CD4-positive, alpha-beta T cell treated with Interleukin-17A for 1 hour (primary cell): ENCODE results near the gene MAP2K2.

Experiments
- DNase-seq: peaks from one replicate; pipeline ENCODE4 v3.0.0-alpha.2; 2020

Gene MAP2K2

DNA sequence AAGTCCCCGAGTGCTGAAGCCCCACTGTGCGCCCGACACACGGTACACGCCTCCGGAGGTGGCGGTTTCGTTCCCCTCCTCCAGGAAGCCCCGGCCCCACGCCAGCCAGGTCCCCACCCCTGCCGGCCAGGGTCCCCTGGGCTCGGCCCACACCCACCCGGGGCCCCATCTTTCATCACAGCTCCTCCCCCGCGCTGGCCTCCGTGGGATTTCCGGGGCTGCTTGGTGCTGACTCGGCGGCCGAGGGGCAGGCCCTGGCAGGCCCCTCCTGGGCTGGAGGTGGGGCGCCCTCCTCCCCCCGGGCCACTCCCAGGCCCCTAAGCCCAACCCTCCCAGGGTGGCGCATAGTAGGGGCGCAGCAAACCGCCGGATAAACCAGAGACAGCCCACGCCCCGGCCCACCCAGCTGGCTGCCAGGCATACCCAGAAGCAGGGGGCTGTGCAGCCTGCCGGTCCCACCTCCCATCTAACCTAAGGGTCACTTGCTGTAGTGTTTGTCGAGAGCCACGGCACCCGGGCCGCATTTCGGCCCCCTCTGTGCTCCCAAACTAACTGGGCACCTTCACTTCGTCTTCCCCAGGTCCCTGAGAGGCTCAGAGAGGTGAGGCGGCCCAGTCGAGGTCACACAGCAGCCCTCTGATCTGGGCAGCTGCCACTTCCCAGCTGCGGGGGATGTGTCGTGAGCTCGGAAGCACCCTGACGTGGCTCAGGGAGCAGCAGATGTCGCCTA is 63.9 kb downstream of the MAP2K2 start:
- peak; percentile 91 for DNase-seq

DNA sequence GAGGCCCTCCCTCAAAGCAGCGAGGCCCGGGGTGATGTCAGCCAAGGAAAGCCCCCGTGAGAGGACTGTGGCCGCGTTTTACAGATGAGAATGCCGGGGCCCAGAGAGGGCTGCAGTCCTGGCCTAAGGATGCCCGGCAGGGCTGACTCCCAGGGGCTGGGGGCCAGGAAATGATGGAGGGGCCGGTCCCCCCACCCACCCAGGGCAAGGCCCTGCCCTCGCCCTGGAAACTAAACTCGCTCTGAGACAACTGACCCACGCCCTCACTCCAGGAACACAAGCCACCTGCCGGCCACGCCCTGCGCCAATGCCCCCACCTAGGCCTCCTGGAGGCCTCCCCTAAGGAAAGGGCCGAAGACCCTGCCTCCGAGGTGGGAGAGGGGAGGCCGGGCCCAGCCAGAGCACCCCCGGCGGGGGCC is 64.5 kb downstream of the MAP2K2 start:
- DNase-seq = no peak

DNA sequence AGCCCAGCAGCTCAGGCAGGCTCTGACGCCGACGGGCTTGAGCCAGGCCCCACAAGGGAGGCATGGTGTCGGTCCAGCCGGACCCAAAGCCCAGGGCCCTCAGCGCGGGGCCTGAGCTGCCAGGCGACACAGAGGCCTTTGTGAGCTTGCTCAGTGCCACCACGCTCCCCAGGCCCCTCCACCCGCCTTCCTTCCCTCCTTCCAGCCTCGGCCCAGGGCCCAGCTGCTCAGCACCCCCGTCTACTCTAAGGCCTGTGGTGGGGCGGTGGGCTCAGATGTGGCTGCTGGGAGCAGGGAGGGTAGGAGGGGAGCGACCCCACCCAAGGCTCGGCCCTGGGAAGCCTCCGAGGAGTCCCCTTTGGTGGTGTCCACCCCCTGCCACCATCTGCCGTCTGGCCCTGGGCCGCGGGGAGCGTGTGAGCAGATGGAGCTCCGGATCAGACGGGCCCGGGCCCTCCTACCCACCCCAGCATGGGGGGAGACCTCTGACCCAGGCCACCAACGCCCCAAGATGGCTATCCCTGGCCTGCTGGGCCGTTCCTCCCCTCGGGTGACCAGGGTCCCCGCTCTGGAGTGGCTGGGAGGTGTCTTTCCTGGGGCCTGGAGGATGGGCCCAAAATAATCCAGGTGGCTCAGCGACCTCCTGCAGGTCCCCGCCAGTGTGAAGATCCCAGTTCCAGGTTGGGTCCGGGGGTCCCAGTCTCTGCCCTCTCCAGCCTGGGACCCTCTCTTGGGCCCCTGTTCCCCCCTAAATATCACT is 65.0 kb downstream of the MAP2K2 start:
- no peak for DNase-seq

DNA sequence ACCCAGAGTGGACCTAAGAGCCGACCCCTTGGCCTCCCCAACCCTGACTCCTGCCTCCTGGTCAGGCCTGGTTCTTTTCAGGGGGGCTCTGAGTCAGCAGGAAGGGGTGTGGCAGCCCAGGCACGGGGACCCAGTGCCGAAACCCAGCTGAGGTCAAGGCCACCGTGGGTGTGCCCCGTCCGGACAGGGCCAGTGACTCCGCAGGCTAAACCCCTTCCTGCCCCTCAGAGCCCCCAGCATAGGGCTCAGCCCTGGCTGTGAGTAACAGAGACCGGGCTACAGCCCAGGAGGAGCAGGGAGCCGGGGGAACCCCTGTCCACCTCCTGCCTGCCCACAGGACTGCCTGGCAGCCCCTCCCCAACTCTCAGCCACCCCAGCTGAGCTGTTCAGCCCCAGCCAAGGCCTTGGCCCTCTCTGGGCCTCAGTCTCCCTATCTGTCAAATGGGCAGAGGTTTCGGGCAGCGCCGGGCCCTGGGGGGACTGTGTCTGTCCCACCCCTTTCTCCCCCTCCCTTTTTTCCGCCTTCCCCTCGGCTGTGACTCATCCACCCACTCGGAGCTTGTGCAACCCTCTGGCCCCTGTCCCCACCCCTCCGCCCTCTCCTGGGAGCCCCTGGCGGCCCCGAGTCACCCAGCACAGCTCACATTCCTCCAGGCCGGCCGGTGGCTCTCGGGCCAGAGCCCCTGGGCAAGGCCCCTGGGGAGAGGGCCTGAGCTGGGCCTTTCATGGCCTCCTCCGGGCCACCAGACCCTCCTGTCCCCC is 65.8 kb downstream of the MAP2K2 start:
- peak; percentile 50 for DNase-seq

- no peak for DNase-seq
These were observed 68.7 kb downstream of the MAP2K2 start for GRCh38 chr19:4055209-4055552.

- DNase-seq = no peak
These were observed 69.3 kb downstream of the MAP2K2 start for GRCh38 chr19:4054441-4055208.

DNA sequence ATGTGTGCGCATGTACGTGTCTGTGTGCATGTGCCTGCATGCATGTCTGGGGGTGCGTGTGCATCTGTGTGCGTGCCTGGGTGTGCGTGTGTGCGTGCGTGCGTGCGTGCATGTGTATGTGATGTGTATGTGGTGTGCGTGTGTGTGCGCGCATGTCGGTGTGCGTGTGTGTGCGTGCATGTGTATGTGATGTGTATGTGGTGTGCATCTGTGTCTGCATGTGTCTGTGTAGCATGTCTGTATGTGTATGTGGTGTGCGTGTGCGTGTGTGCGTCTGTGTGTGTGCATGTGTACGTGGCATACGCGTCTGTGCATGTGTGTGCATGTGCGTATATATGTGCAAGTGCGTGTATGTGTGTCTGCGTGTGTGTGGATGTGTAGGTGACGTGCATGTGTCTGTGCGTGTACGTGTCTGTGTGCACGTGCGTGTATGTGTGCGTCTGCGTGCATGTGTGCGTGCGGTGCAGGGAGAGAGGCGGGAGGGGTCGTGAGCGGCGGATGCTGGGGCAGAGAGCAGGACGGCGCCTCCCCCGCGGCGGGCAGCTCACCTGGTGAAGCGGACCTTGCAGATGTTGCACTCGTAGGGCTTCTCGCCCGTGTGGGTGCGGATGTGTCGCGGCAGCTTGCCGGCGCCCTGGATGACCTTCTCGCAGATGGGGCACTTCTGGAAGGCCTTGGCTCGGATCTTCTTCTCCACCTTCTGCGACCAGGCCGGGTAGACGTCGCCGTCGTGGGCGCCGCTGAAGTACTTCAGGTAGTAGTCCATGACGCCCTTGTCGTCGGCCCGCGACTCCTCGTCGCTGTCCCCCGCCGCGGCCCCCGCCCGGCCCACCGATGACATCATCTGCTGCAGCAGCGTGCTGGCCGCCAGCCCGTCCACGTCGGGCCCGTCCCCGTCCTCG is 70.2 kb downstream of the MAP2K2 start:
- no peak for DNase-seq

- no peak for DNase-seq
These were observed 70.9 kb downstream of the MAP2K2 start for GRCh38 chr19:4052993-4053422.

DNA sequence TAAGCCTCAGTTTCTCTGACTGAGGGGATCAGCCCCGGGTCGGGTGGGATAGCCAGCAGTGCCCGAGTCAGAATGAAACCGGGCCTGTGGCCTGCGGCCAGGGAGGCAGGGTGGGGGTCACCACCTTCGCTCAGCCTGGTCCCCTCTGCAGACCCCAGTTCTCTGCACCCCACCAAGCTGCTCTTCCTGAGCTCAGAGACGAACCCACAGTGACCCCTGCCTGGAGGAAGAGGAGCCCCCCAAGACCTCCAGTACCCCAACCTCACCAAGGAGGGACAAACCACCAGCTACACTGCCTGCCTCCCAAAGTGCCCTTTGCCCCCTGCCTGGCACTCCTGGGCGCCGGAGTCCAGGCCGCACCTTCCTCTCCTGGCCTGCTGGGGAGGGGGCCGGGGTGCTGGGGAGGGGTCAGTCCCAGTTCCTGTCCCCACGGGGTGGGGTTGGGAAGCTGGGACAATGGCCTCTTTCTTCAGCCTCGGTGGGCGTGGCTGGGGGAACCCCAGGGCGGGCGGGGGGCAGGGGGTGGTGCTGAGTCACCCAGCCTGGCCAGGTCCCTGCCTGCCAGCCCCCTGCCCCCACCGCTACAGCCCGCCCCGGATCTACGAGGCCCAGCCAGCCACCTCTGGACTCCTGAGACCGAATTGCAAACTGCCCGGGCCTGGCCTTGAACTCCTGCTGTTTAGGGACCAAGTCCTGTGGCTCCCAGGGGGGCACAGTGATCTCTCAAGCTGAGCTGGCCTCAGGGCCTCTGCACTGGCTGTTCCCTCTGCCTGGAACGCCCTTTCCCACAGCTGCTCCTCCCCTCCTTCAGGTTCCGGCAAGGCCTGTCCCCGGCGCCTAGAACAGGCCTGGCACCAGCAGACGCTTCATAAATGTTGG is 71.6 kb downstream of the MAP2K2 start:
- DNase-seq = no peak

GRCh38 chr19:4051175-4052101 is 72.5 kb downstream of the MAP2K2 start:
- no peak for DNase-seq

- DNase-seq = no peak
These were observed 74.5 kb downstream of the MAP2K2 start for GRCh38 chr19:4049432-4049831.

GRCh38 chr19:4046946-4047683 is 76.8 kb downstream of the MAP2K2 start:
- DNase-seq = no peak

GRCh38 chr19:4046362-4046691 is 77.6 kb downstream of the MAP2K2 start:
- DNase-seq = no peak

- DNase-seq = no peak
These were observed 78.1 kb downstream of the MAP2K2 start for GRCh38 chr19:4045597-4046361.

- DNase-seq = no peak
These were observed 78.9 kb downstream of the MAP2K2 start for GRCh38 chr19:4044990-4045465.

DNA sequence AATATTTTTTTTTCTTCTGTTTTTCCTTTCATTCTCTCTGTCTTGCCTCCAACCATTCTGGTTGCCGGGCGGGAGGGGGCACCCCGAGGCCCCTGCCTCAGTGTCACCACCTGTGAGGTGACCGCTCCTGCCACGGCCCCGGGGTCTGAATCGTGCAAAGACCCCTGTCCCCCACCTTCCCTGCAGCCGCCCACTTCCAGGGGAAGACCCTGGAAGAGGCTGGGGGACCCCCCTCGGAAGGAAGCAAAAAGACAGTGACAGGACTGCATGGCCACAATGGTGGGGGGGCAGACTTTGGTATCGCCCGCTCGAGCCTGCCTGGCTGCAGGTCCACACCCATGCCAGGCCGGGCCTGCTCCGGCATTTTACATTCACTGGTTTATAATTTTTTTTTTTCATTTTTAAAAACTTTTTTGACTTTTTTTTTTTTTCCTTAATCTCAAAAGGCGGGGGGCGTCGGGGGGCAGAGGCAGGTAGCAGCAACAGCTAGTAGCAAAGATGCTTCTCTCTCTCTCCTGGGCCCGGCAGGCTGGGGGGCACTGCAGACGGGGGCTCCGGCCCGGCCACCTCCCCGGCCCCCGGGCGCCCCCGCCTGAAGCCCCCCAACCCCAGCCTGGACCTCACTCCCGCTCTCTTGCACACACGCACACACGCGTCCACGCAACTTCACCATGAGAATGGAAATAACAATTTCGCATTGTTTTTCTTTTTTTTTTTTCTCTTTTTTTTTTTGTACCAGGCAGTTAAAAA is 79.8 kb downstream of the MAP2K2 start:
- no peak for DNase-seq

- no peak for DNase-seq
These were observed 80.5 kb downstream of the MAP2K2 start for GRCh38 chr19:4043401-4043800.
